CD4-positive, alpha-beta T cell (primary cell): ENCODE results near the gene DFFB. TPM values are rescaled to one million over a fixed set of nuclear protein-coding genes. Genes with fewer than 3 reads are reported as not detected.

Experiments
- ATAC-seq: fragments of 200-7000 bp; cut with Tn5 transposase; one replicate; pipeline ENCODE4 v1.10.0; 2022; ENCODE audit warnings: mild to moderate bottlenecking; ENCODE audit not compliant: poor library complexity
- CTCF ChIA-PET: fragments of 350-600 bp; sonication (Branson Sonifier 250); formaldehyde crosslinking; loops from one replicate; lab custom pipeline; 2021; ENCODE audit warnings: antibody characterized with exemption, inconsistent platforms; lab: Charles Lee
- POLR2A ChIA-PET: fragments of 350-600 bp; sonication (Branson Sonifier 250); formaldehyde crosslinking; loops from one replicate; lab custom pipeline; 2021; ENCODE audit warnings: antibody characterized with exemption, inconsistent platforms; lab: Charles Lee
- DNase-seq, 14 experiments: peaks; one replicate each; pipeline ENCODE4 v3.0.0-alpha.2; 2013 to 2020; ENCODE audit warnings: mixed read lengths in 2 of 14
- H3K27ac ChIP-seq, 2 donors: one replicate each; pipeline versions ENCODE4 v1.5.1 to v1.7.0; 2013; ENCODE audit warnings: low read length in 2 of 2, low read depth in 1 of 2, mild to moderate bottlenecking in 1 of 2
- H3K27me3 ChIP-seq, 2 experiments: 1 replicate in 1 of 2; 2 replicates in 1 of 2; pipeline versions ENCODE4 v1.6.1 to v1.7.0; 2013; ENCODE audit warnings: low read length in 2 of 2, control low read depth in 1 of 2, mild to moderate bottlenecking in 1 of 2, moderate library complexity in 1 of 2; ENCODE audit not compliant: insufficient read depth in 2 of 2, control insufficient read depth in 1 of 2
- H3K36me3 ChIP-seq: one replicate; pipeline ENCODE4 v1.6.1; 2013; ENCODE audit warnings: low read length, control low read depth; ENCODE audit not compliant: insufficient read depth
- H3K4me1 ChIP-seq: one replicate; pipeline ENCODE4 v1.6.1; 2013; ENCODE audit warnings: low read length, control low read depth; ENCODE audit not compliant: insufficient read depth
- H3K4me3 ChIP-seq: one replicate; pipeline ENCODE4 v1.5.1; 2013; ENCODE audit warnings: mild to moderate bottlenecking, low read length, moderate library complexity
- H3K9me3 ChIP-seq, 2 experiments: 1 replicate in 1 of 2; 2 replicates in 1 of 2; pipeline versions ENCODE4 v1.6.1 to v1.7.0; 2013; ENCODE audit warnings: low read length in 2 of 2, mild to moderate bottlenecking in 2 of 2, control low read depth in 1 of 2, moderate library complexity in 1 of 2; ENCODE audit not compliant: control insufficient read depth in 1 of 2, insufficient read depth in 1 of 2
- H3K27ac Mint-ChIP-seq: one replicate; pipeline ENCODE4 v1.8.0; 2020; ENCODE audit warnings: mixed read lengths
- H3K27me3 Mint-ChIP-seq: one replicate; pipeline ENCODE4 v1.8.0; 2021; ENCODE audit warnings: mixed read lengths
- H3K36me3 Mint-ChIP-seq: one replicate; pipeline ENCODE4 v1.8.0; 2021; ENCODE audit warnings: low read depth, mixed read lengths
- H3K4me1 Mint-ChIP-seq: one replicate; pipeline ENCODE4 v1.8.0; 2021; ENCODE audit warnings: low read depth, mixed read lengths
- H3K4me3 Mint-ChIP-seq: one replicate; pipeline ENCODE4 v1.8.0; 2020; ENCODE audit warnings: mild to moderate bottlenecking, mixed read lengths
- H3K9me3 Mint-ChIP-seq: one replicate; pipeline ENCODE4 v1.8.0; 2020; ENCODE audit warnings: mixed read lengths
- intact Hi-C, 2 experiments: fragments of 100-400 bp; cut with DNase I in 1 of 2; cut with micrococcal nuclease in 1 of 2; formaldehyde crosslinking; loops; one replicate each; pipeline versions ENCODE4 v1.15.1 to v1.9.0; 2023 to 2025; cut with DNase I, micrococcal nuclease
- total RNA-seq, 174 experiments: library from RNA in 2 of 174; stranded (reverse) in 2 of 174; gene quantifications; one replicate each; pipeline ENCODE4 v1.2.3 and lab custom pipeline; 2021 to 2026
- TF ChIP-seq, protein P1 (sequence below): fragments of 200-600 bp; IDR thresholded peaks from one replicate; pipeline ENCODE4 v1.8.0; 2022; ENCODE audit warnings: antibody characterized with exemption, mild to moderate bottlenecking

The DFFB gene
- total RNA-seq, 2 experiments from 2014 or later: 6.7 to 6.8 TPM

GRCh38 chr1:3904006-3904842, 46.9 kb downstream of the DFFB start:
- H3K4me1 Mint-ChIP-seq: peaks cover 43% of the 10 kb centered on the region
- no peaks in the 10 kb centered on the region for H3K27me3 Mint-ChIP-seq
- TF ChIP-seq, protein P1, sequence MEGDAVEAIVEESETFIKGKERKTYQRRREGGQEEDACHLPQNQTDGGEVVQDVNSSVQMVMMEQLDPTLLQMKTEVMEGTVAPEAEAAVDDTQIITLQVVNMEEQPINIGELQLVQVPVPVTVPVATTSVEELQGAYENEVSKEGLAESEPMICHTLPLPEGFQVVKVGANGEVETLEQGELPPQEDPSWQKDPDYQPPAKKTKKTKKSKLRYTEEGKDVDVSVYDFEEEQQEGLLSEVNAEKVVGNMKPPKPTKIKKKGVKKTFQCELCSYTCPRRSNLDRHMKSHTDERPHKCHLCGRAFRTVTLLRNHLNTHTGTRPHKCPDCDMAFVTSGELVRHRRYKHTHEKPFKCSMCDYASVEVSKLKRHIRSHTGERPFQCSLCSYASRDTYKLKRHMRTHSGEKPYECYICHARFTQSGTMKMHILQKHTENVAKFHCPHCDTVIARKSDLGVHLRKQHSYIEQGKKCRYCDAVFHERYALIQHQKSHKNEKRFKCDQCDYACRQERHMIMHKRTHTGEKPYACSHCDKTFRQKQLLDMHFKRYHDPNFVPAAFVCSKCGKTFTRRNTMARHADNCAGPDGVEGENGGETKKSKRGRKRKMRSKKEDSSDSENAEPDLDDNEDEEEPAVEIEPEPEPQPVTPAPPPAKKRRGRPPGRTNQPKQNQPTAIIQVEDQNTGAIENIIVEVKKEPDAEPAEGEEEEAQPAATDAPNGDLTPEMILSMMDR: no peak
- CTCF ChIA-PET: no interaction called here
- ATAC-seq: no peak
- H3K27me3 ChIP-seq: no peaks in the 10 kb centered on the region
- peak overlapping the region in 1 of 2 donors; percentile 78 for H3K27ac ChIP-seq
- H3K27ac Mint-ChIP-seq: peak overlapping the region; percentile 90
- no peak overlapping the region for H3K4me3 ChIP-seq
- intact Hi-C loops: loop anchor here in 1 of 2 experiments (5.0 to 10.0 kb wide), 2 partner anchors 279 to 1647 kb away; partner anchors contain the start of gene TPRG1L
- H3K36me3 ChIP-seq: no peaks in the 10 kb centered on the region
- H3K4me3 Mint-ChIP-seq: peak overlapping the region; percentile 54
- H3K9me3 ChIP-seq: no peaks in the 10 kb centered on the region
- peaks cover 11% of the 10 kb centered on the region for H3K36me3 Mint-ChIP-seq
- DNase-seq: no peak
- POLR2A ChIA-PET: interaction anchor here (2.2 kb wide), 1 partner anchor 47 kb away, joined by 8 read pairs; the partner anchor contains the start of genes CEP104 and DFFB
- no peaks in the 10 kb centered on the region for H3K9me3 Mint-ChIP-seq
- peaks cover 53% of the 10 kb centered on the region for H3K4me1 ChIP-seq

DNA sequence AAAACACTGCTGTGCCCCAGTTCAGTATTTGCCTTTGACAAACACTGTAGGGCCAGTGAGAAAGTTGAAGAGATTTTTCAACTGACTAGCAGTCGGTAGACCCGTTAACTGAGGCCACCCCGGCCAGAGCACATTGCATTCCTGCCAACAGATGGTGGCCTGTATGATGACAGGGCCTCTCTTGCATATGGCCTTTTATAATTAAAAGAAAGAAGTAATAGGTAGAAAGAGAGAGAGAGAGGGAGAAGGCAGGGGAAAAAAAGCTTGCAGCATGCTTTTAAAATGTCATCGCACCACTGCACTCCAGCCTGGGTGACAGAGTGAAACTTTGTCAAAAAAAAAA, 47.5 kb downstream of the DFFB start:
- H3K36me3 ChIP-seq: no peaks in the 10 kb centered on the region
- H3K4me3 Mint-ChIP-seq: no peak overlapping the region
- no peak for DNase-seq
- ChIA-PET CTCF (no interaction called here), POLR2A (interaction anchor here (2.2 kb wide), 1 partner anchor 48 kb away, joined by 8 read pairs; the partner anchor contains the start of genes CEP104 and DFFB)
- H3K36me3 Mint-ChIP-seq: peaks cover 9% of the 10 kb centered on the region
- peaks cover 39% of the 10 kb centered on the region for H3K4me1 Mint-ChIP-seq
- H3K9me3 ChIP-seq: no peaks in the 10 kb centered on the region
- intact Hi-C loops: loop anchor here in 1 of 2 experiments (5.0 to 10.0 kb wide), 2 partner anchors 280 to 1648 kb away; partner anchors contain the start of gene TPRG1L
- H3K9me3 Mint-ChIP-seq: no peaks in the 10 kb centered on the region
- no peak for ATAC-seq
- peaks cover 47% of the 10 kb centered on the region for H3K4me1 ChIP-seq
- TF ChIP-seq, protein P1: no peak
- H3K27me3 ChIP-seq: no peaks in the 10 kb centered on the region
- H3K27ac Mint-ChIP-seq: peak overlapping the region; percentile 44
- H3K27me3 Mint-ChIP-seq: no peaks in the 10 kb centered on the region
- no peak overlapping the region for H3K4me3 ChIP-seq
- H3K27ac ChIP-seq: no peak overlapping the region

- Histone ChIP-seq H3K4me1 (peaks cover 47% of the 10 kb centered on the region), H3K36me3 (no peaks in the 10 kb centered on the region), H3K9me3 (peaks cover 0 to 2% of the 10 kb centered on the region in 2 experiments), H3K27ac (no peak overlapping the region), H3K27me3 (no peaks in the 10 kb centered on the region), H3K4me3 (no peak overlapping the region)
- ChIA-PET POLR2A (no interaction called here), CTCF (no interaction called here)
- ATAC-seq: no peak
- Mint-ChIP-seq H3K36me3 (peaks cover 4% of the 10 kb centered on the region), H3K4me3 (peak overlapping the region; percentile 54), H3K9me3 (no peaks in the 10 kb centered on the region), H3K27me3 (no peaks in the 10 kb centered on the region), H3K27ac (peak overlapping the region; percentile 30), H3K4me1 (peaks cover 33% of the 10 kb centered on the region)
- intact Hi-C loops: loop anchor here in 1 of 2 experiments (10.0 kb wide), 1 partner anchor 281 kb away; the partner anchor contains the start of gene TPRG1L
- no peak for DNase-seq
- TF ChIP-seq, protein P1: no peak
Measured at GRCh38 chr1:3905266-3905952, 48.1 kb downstream of the DFFB start.
